GM12891 (cell line): ENCODE results near the gene TRAPPC14.

Experiments
- POLR2A ChIP-seq: IDR thresholded peaks from 2 replicates; pipeline ENCODE4 v1.6.1; 2011; ENCODE audit warnings: low read depth, low read length, control low read depth
- POLR2AphosphoS5 ChIP-seq: IDR thresholded peaks from 2 replicates; pipeline ENCODE4 v1.6.1; 2011; ENCODE audit warnings: low read depth, low read length, control low read depth

DNA sequence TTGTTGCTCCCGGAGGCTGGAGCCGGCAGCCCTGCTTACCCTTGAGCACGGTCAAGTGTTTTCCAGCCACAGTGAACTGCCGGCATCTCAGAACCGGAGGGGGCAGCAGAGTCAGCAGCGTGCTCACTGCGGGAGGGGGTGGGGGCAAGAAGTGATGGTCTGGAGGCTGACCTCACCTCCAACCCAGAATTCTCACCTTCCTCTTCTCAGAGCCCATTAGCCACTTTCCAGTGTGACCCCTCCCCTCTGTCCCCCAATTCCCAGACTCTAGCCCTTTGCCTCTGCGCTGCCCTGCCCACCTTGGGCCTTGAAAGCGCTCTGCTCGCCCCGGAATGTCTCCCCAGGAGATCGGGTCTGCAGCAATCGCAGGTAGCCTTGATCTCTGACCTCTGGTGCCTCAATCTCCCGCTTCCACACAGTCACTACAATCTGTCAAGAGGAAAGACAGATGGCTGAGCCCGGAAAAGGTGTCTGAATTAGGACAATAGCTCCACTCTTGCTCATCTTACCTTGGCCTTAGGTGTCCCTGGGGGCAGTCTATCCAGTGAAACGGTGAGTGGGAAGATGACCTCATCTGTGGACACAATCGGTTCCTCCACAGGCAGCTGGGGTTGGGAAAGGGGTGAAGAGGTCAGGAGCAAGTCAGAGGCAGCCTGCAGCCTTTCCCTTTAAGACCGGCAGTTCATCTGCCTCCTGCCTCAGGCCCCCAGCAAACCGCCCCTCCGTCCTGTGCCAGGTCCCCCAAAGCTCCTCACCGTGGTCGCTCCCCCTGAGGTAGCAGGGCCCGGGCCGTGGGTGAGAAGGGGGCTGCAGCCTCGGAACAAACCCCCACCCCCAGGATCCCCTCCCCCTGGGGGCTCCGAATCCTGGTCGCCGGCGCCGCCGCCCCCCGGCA is 942 bp downstream of the TRAPPC14 start:
- TF ChIP-seq POLR2AphosphoS5 = no peak
- TF ChIP-seq POLR2A = no peak; the same call in none of the 2 replicates
